Femur (tissue), 1 donor: Measurements from ENCODE around the gene KRT1.
A peak's percentile ranks its signal among the peaks of the same experiment; 100 is the strongest.

ENCODE experiments used
- DNase-seq: peaks from one replicate; pipeline ENCODE4 v3.0.0-alpha.2; 2017

The KRT1 gene

GRCh38 chr12:52633383-52633782 is 46.8 kb downstream of the KRT1 start:
- peak; percentile 18 for DNase-seq

DNA sequence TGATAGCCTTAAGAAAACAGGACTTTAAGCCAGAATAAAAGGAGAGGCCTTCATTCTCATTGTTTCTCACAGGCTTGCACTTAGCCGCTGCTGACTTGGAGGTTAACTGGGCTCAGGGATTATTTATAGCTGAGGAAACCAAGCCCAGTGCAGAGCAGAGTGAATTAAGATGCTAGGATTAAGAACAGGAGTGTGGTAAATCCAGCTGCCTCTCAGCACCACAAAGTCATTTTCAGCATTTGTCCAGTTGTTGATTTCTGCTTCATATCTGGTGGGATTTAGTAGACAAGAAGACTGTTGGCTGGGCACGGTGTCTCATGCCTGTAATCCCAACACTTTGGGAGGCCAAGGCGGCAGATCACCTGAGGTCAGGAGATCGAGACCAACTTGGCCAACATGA is 47.6 kb downstream of the KRT1 start:
- peak; percentile 14 for DNase-seq

DNA sequence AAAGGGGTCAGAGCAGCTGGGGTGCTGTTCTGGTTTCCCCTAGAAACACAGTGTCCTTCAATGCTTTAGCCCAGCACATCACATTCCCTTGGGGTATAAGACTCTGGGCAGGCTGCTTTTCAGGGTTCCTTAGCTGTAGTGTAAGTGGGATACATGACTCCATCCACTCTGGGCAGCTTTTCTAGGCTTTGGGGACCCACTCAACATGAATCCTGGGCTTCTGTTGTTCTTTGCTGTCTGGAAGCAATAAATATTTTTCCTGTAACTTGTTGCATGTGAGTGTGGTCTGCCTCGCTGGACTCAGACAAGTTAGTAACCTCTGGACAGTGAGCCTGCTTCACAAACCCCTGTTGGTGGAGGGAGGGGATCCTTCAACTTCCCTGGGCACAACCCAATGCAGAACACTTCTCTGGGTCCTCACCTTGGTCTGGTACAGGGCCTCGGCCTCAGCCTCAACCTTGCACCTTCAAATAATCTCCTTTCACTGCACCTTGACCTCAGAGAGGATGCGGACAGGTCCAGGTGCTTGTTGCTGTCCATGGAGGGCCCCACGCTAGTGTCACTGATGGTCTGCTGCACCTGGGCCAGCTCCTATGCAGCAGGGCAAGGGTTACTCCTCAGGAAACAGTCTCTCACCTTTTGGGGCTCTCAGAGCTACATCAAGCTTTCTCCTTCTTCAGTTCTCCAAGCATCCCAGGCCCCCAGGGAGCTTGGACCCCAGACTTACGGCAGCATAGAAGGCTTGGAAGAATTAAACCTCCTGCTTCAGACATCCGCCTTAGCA is 48.3 kb downstream of the KRT1 start:
- peak; percentile 10 for DNase-seq

DNA sequence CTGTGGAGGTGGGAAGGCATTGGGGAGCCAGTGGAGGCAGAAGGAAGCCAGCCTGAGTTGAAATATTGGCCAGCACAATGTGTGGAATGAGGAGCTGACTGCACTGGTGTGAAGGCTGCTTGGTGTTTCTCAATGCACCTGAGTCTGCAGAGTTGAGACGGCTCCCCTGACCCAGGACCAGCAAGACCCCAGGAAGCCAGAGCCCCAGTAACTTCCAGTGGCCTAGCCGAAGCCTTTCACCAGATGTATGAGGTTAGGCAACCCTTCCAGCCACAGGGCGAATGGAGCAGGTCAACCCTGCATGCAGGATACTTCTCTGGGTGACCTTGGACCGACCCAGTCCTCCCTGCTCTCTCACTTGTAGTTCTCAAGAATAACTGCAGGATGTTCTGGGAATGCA is 48.9 kb downstream of the KRT1 start:
- DNase-seq, result peak; percentile 1

DNA sequence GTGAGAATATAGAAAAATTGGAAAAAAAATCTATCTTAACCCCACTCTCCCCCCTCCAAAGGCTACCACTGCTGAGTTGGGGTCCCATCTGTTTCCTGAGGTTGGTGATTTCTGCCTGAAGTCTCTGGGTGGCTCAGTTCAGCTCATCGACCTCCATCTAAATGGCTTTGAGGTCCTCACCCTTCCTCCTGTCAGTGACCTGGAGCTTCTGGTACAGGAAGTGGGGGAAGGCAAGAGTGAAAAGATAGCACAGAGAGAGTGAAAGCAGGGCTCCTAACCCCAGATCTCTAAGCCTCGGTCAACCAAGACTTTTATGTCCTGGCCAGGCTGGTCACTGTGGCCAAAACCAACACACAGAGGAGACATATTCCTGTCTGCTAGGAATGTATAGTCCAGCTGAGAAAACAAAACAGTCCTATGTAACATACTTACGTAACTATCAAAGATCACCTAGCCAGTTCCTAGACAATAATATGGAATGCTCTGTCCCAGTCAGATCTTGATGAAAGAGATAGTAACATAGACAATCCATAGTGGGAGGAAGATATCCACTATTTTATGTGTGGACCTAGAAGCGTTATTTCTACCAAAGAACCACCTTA is 49.5 kb downstream of the KRT1 start:
- peak; percentile 3 for DNase-seq

- DNase-seq, result no peak
Observed at GRCh38 chr12:52630008-52630500, 50.2 kb downstream of the KRT1 start.

DNA sequence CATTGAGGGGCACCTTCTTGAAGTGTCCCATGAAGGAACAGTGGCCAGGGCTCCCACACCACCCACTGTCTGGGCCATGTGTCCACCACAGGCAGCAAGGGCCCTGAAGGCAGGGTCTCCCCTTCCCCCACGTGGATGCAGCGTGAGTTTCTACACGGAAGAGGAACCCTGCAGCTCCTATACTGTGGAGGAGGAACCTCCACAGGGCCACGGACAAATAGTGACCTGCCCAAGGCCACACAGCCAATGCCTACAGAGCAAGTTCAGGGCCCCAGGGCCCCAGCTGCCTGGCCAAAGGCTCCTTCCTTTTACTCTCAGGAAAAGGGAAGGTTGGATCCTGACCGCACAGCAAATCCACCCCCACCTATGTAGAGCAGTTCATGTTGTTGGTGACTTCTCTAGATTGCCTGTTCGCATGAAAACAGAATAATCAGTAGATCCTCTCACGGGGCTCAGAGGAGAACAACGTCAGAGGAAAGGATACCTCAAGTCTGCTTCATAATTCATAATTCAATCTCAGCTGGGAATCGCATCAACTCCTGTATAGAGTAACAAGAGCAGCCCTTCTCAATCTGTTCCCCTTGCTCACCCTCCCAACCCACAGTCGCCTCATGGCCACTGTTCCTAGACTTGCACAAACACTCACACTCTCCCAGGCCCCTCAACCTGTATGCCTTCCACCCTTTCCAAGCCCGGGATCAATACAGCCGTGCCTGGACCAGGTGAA is 50.8 kb downstream of the KRT1 start:
- peak; percentile 1 for DNase-seq

DNA sequence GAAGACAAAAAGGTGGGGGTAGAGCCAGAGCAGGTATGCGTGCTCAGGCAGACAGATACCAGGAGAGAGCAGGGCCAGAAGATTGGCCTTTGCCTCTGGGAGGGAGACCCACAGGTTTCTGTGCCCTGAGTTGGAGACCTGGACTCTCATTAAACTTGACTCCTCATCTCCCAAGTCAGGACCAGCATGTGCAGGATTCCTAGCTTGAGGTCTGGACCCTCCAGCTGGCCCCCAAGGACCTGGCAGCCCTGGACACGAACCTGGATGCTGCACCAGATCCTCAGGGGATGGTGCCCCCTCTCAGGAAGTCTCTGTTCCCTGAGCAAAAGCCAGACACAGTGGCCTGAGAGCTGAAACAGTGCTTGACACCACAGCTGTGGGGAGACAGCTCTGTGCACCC is 51.4 kb downstream of the KRT1 start:
- no peak for DNase-seq

- DNase-seq, result no peak
Observed at GRCh38 chr12:52628111-52628507, 52.1 kb downstream of the KRT1 start.

- DNase-seq, result no peak
Observed at GRCh38 chr12:52627395-52628110, 52.7 kb downstream of the KRT1 start.
